ENCODE data around the gene THBS4. TPM values are rescaled to one million over a fixed set of nuclear protein-coding genes. Genes with fewer than 3 reads are reported as not detected.

THBS4 gene
- total and polyA plus RNA-seq, 9 of the 15 experiments (the other 6 are each of a cell fraction or from before 2014, with no cell fraction given): 0.07 to 0.08 TPM; not detected in 7

DNA sequence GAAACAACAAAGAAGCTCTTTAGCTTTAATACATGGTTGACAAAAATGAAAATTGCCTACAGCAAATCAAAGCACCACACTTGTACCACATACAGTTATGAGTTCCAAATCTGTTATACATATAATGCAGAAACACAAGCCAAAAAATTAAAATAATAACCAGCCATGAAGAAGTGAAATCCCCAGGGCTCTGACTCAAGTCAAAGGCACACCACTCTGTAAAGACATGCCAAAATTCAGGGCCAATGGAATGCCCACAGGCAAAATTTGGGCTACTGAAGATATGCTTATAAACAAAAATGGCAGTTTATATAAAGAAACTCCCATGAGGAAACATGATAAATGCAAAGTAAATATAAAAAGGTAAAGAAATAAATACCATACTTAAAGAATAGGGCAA, 29.0 kb downstream of the THBS4 start (continued):
- TF ChIP-seq MGA (IDR thresholded peaks at IDR 0.05) (no peak), ZNF311 (CRISPR knock-in tag; IDR thresholded peaks at IDR 0.05) (no peak), PREB (CRISPR knock-in tag; IDR thresholded peaks at IDR 0.05) (no peak)
